CD4-positive, alpha-beta T cell (primary cell): ENCODE results near the gene BTBD19. TPM values are rescaled to one million over a fixed set of nuclear protein-coding genes. Genes with fewer than 3 reads are reported as not detected.

ENCODE experiments used
- ATAC-seq: fragments of 200-7000 bp; cut with Tn5 transposase; one replicate; pipeline ENCODE4 v1.10.0; 2022; ENCODE audit warnings: mild to moderate bottlenecking; ENCODE audit not compliant: poor library complexity
- CTCF ChIA-PET: fragments of 350-600 bp; sonication (Branson Sonifier 250); formaldehyde crosslinking; loops from one replicate; lab custom pipeline; 2021; ENCODE audit warnings: antibody characterized with exemption, inconsistent platforms; lab: Charles Lee
- POLR2A ChIA-PET: fragments of 350-600 bp; sonication (Branson Sonifier 250); formaldehyde crosslinking; loops from one replicate; lab custom pipeline; 2021; ENCODE audit warnings: antibody characterized with exemption, inconsistent platforms; lab: Charles Lee
- DNase-seq, 14 experiments: peaks; one replicate each; pipeline ENCODE4 v3.0.0-alpha.2; 2013 to 2020; ENCODE audit warnings: mixed read lengths in 2 of 14
- H3K27ac ChIP-seq, 2 donors: one replicate each; pipeline versions ENCODE4 v1.5.1 to v1.7.0; 2013; ENCODE audit warnings: low read length in 2 of 2, low read depth in 1 of 2, mild to moderate bottlenecking in 1 of 2
- H3K27me3 ChIP-seq, 2 experiments: 1 replicate in 1 of 2; 2 replicates in 1 of 2; pipeline versions ENCODE4 v1.6.1 to v1.7.0; 2013; ENCODE audit warnings: low read length in 2 of 2, control low read depth in 1 of 2, mild to moderate bottlenecking in 1 of 2, moderate library complexity in 1 of 2; ENCODE audit not compliant: insufficient read depth in 2 of 2, control insufficient read depth in 1 of 2
- H3K36me3 ChIP-seq: one replicate; pipeline ENCODE4 v1.6.1; 2013; ENCODE audit warnings: low read length, control low read depth; ENCODE audit not compliant: insufficient read depth
- H3K4me1 ChIP-seq: one replicate; pipeline ENCODE4 v1.6.1; 2013; ENCODE audit warnings: low read length, control low read depth; ENCODE audit not compliant: insufficient read depth
- H3K4me3 ChIP-seq: one replicate; pipeline ENCODE4 v1.5.1; 2013; ENCODE audit warnings: mild to moderate bottlenecking, low read length, moderate library complexity
- H3K9me3 ChIP-seq, 2 experiments: 1 replicate in 1 of 2; 2 replicates in 1 of 2; pipeline versions ENCODE4 v1.6.1 to v1.7.0; 2013; ENCODE audit warnings: low read length in 2 of 2, mild to moderate bottlenecking in 2 of 2, control low read depth in 1 of 2, moderate library complexity in 1 of 2; ENCODE audit not compliant: control insufficient read depth in 1 of 2, insufficient read depth in 1 of 2
- H3K27ac Mint-ChIP-seq: one replicate; pipeline ENCODE4 v1.8.0; 2020; ENCODE audit warnings: mixed read lengths
- H3K27me3 Mint-ChIP-seq: one replicate; pipeline ENCODE4 v1.8.0; 2021; ENCODE audit warnings: mixed read lengths
- H3K36me3 Mint-ChIP-seq: one replicate; pipeline ENCODE4 v1.8.0; 2021; ENCODE audit warnings: low read depth, mixed read lengths
- H3K4me1 Mint-ChIP-seq: one replicate; pipeline ENCODE4 v1.8.0; 2021; ENCODE audit warnings: low read depth, mixed read lengths
- H3K4me3 Mint-ChIP-seq: one replicate; pipeline ENCODE4 v1.8.0; 2020; ENCODE audit warnings: mild to moderate bottlenecking, mixed read lengths
- H3K9me3 Mint-ChIP-seq: one replicate; pipeline ENCODE4 v1.8.0; 2020; ENCODE audit warnings: mixed read lengths
- CTCF ChIP-seq: fragments of 200-600 bp; IDR thresholded peaks from one replicate; pipeline ENCODE4 v1.8.0; 2022; ENCODE audit warnings: antibody characterized with exemption, mild to moderate bottlenecking
- intact Hi-C, 2 experiments: fragments of 100-400 bp; cut with DNase I in 1 of 2; cut with micrococcal nuclease in 1 of 2; formaldehyde crosslinking; loops; one replicate each; pipeline versions ENCODE4 v1.15.1 to v1.9.0; 2023 to 2025; cut with DNase I, micrococcal nuclease
- total RNA-seq, 174 experiments: library from RNA in 2 of 174; stranded (reverse) in 2 of 174; gene quantifications; one replicate each; pipeline ENCODE4 v1.2.3 and lab custom pipeline; 2021 to 2026

The BTBD19 gene
- total RNA-seq, 2 experiments from 2014 or later = 35.9 to 36.5 TPM

DNA sequence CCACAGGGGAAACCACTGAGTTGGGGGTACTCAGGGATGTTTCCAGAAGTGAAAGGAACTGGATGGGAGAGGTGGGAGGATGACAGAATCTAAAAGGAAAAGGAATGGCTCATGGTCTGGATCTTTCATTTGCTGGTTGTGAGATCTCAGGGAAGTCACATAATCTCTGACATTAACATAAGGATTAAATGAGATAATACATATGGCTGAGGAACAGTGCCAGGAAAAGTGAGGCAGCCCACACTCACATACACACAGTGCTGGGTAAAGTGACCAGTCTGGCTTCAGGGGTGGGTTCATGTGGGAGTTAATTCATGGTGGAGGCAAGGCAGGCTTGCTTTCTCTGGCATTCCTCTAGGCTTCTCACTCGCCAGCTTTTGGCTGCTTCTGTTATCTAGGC is 38.7 kb downstream of the BTBD19 start:
- intact Hi-C loops = no loop called here
- peaks cover 7 to 9% of the 10 kb centered on the region in 2 experiments for H3K27me3 ChIP-seq
- H3K4me3 ChIP-seq = no peak overlapping the region
- H3K9me3 Mint-ChIP-seq = no peaks in the 10 kb centered on the region
- no peak for ATAC-seq
- no peak for DNase-seq
- H3K27me3 Mint-ChIP-seq = peaks cover 19% of the 10 kb centered on the region
- no peak overlapping the region for H3K27ac Mint-ChIP-seq
- CTCF ChIA-PET = no interaction called here
- POLR2A ChIA-PET = no interaction called here
- no peak for TF ChIP-seq CTCF
- H3K4me1 ChIP-seq = peaks cover 12% of the 10 kb centered on the region
- H3K27ac ChIP-seq = no peak overlapping the region
- H3K36me3 Mint-ChIP-seq = peaks cover 22% of the 10 kb centered on the region
- H3K4me3 Mint-ChIP-seq = no peak overlapping the region
- H3K36me3 ChIP-seq = peaks cover 6% of the 10 kb centered on the region
- peaks cover 0 to 3% of the 10 kb centered on the region in 2 experiments for H3K9me3 ChIP-seq
- peaks cover 6% of the 10 kb centered on the region for H3K4me1 Mint-ChIP-seq

DNA sequence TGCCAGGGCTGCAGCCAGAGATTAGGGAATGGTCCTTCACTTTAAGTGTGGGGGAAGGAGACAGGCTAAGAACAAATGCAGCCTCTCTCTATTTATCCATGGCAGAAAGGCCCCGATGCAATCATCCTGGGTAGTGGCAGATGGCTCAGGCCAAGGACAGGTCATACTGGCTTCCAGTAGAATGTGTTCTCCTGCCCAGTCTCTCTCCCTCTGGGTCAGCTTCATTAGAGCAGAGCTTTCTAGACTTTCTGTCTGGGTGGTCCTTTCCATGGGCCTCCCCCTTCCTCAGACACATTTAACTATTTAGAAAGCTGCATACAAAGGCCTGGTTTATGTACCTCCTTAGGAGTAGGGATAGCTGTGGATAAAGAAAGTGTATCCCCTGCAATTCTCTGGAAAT is 39.5 kb downstream of the BTBD19 start:
- Histone ChIP-seq H3K36me3 (peaks cover 6% of the 10 kb centered on the region), H3K4me3 (no peak overlapping the region), H3K9me3 (peaks cover 0 to under 1% of the 10 kb centered on the region in 2 experiments), H3K27ac (no peak overlapping the region), H3K27me3 (peaks cover 0 to under 1% of the 10 kb centered on the region in 2 experiments), H3K4me1 (peaks cover 7% of the 10 kb centered on the region)
- intact Hi-C loops = no loop called here
- ATAC-seq (no peak), DNase-seq (no peak)
- POLR2A ChIA-PET = interaction anchor here (1.2 kb wide), 1 partner anchor 39 kb away, joined by 3 read pairs; no protein-coding TSS in a partner anchor
- no peak for TF ChIP-seq CTCF
- CTCF ChIA-PET = no interaction called here
- H3K27me3 Mint-ChIP-seq = peaks cover 10% of the 10 kb centered on the region
- peaks cover 25% of the 10 kb centered on the region for H3K36me3 Mint-ChIP-seq
- H3K9me3 Mint-ChIP-seq = no peaks in the 10 kb centered on the region
- no peak overlapping the region for H3K4me3 Mint-ChIP-seq
- H3K27ac Mint-ChIP-seq = no peak overlapping the region
- peaks cover under 1% of the 10 kb centered on the region for H3K4me1 Mint-ChIP-seq

GRCh38 chr1:44848456-44849181 is 40.3 kb downstream of the BTBD19 start:
- CTCF ChIA-PET = no interaction called here
- Mint-ChIP-seq H3K27me3 (peaks cover 10% of the 10 kb centered on the region), H3K4me3 (no peak overlapping the region), H3K27ac (no peak overlapping the region), H3K9me3 (no peaks in the 10 kb centered on the region), H3K36me3 (peaks cover 27% of the 10 kb centered on the region), H3K4me1 (no peaks in the 10 kb centered on the region)
- peaks cover 6% of the 10 kb centered on the region for H3K36me3 ChIP-seq
- no peak overlapping the region for H3K27ac ChIP-seq
- no peaks in the 10 kb centered on the region for H3K4me1 ChIP-seq
- no peak for TF ChIP-seq CTCF
- intact Hi-C loops = no loop called here
- H3K27me3 ChIP-seq = no peaks in the 10 kb centered on the region
- ATAC-seq (no peak), DNase-seq (no peak)
- POLR2A ChIA-PET = interaction anchor here (0.6 to 1.2 kb wide), 3 partner anchors 29 to 162 kb away, joined by 3 to 4 read pairs (median 4); no protein-coding TSS in a partner anchor
- no peaks in the 10 kb centered on the region for H3K9me3 ChIP-seq
- no peak overlapping the region for H3K4me3 ChIP-seq
